Prostate gland (tissue), 2 donors: ENCODE measurements around the gene CTNNA1.

Experiments
- POLR2AphosphoS5 ChIP-seq: sonication (generic); formaldehyde crosslinking; IDR thresholded peaks from one replicate; pipeline ENCODE4 v1.6.1; 2017; ENCODE audit warnings: antibody characterized with exemption
- TF ChIP-seq, protein P1 (sequence below), 4 experiments: fragments of 200-600 bp in 2 of 4; fragments of 450-650 bp in 2 of 4; sonication (generic) in 2 of 4; IDR thresholded peaks; 1 replicate in 3 of 4; 2 replicates in 1 of 4; pipeline ENCODE4 v1.5.1; 2016 to 2019; ENCODE audit warnings: antibody characterized with exemption in 4 of 4, mild to moderate bottlenecking in 2 of 4, moderate library complexity in 2 of 4

DNA sequence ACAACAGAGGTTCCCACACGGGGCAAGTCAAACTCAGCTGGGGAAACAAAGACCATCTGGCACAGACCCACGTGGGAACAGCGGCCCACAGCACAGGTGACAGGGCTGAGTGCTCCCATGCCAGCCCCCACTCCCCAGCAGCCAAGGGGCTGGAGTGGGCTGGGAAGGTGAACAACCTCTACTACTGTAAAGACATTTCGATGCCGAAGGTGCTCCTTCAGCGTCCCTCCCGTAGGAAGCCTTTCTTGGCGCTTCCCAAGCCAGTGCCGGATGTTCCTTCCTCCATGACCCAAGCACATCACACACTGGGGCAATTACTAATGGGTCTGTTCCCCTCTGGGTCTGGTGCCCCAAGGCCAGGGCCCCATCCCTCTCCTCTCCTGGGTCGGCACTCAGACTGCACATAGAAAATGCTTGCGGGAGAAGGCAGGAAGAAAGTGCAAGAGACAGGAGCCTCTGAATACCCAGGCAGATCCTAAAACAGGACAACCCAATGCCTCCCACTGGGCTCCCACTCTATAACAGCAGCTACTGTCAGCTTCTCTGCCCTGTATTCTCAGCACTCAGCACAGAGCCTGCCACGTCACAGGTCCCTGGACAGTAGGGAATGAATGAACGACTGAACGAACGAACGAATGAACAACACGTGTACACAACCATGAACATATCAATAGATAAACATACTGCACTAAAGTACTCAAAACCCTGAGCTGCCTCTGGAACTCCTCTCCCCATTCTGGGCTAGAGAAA is 198.9 kb downstream of the CTNNA1 start:
- TF ChIP-seq, protein P1, sequence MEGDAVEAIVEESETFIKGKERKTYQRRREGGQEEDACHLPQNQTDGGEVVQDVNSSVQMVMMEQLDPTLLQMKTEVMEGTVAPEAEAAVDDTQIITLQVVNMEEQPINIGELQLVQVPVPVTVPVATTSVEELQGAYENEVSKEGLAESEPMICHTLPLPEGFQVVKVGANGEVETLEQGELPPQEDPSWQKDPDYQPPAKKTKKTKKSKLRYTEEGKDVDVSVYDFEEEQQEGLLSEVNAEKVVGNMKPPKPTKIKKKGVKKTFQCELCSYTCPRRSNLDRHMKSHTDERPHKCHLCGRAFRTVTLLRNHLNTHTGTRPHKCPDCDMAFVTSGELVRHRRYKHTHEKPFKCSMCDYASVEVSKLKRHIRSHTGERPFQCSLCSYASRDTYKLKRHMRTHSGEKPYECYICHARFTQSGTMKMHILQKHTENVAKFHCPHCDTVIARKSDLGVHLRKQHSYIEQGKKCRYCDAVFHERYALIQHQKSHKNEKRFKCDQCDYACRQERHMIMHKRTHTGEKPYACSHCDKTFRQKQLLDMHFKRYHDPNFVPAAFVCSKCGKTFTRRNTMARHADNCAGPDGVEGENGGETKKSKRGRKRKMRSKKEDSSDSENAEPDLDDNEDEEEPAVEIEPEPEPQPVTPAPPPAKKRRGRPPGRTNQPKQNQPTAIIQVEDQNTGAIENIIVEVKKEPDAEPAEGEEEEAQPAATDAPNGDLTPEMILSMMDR (IDR thresholded peaks at IDR 0.05): no peak
- TF ChIP-seq POLR2AphosphoS5: no peak
